Measurements from ENCODE around the gene PARD6G.

Gene PARD6G

DNA sequence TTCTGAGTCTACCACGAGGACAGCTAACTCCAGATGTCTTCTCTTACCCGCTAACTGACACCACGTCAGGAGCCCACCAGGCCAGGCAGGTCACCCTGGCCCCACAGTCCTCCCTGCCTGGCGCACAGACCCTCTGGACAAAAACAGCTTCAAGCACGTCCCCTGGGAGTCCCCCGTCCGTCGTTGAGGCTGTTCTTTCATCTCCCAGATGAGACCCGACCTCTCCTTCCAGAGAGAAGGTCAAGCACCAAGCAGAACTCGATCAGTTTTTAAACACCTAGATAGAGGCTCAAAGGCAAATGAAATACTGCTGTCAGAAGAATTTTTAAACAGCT is 57.8 kb downstream of the PARD6G start:
- no peak for DNase-seq

DNA sequence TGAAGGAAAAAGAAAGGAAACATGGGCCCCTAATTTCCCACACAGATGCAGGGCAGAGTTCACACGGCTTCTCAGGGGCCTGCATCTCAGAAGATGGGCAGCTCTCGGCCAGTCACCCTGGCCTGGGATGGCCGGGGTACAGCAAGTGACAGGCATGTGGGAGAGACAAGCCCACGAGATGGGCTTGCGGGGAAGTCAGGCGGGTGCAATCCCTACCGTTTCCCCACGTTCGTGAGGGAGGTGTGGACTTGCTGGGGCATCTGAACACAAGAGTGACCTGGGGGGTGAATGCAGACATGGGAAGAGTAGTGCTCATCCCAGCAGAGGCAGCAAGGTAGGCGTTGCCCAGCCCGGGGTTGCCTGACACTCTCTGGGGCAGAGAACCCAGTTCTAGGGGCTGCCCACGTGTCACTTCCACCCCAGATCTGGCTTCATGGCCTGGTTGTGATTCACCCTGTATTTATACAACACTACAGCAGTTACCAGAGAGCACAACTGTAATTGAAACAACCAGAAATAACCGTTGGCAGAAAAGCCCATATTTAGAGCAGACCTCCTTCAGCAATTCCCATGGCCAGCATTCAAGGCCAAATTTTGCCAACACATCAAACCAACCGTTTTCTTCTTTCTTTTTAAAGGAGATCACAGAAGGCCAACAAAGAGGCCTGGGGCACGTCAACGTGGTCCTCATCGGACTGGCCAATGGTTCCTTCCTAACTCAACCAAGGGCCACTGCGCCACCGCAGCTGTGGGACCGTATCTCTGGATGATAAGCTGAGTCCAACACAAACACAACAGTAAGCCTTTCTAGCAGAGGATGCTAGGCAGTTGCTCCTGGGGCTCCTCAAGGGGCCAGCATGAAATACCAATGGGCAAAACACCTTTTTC is 58.4 kb downstream of the PARD6G start:
- DNase-seq: no peak

DNA sequence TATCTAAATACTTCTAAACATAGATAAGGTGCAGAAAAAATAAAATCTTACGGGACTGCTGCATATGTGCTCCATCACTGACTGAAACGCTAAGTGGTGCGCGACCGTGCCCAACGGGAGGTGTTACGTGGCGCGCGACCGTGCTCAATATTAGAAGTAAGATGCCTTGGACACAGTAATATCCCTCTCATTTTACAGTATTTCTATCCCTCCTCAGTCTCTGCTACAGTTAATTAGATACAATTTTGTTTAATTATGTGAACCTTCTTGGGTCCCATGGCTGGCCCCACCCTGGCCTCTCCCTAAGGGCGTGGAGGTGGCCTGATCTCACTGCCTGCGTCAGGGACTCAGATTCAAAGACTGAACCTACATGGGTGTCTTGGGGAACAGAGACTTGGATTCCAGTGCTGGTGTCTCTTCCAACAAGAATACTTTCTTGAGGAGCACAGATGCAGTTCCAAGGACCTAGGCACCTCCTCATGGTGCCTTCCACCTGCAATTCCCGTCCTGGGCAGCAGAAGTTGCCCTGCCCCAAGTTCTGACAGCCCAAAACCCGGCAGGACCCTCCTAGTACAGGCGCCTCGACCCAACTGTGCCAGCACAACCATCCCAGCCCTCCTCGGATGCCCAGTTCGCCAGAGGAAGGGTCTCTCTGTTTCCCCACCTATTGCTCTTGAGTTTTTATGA is 59.2 kb downstream of the PARD6G start:
- DNase-seq: no peak

DNA sequence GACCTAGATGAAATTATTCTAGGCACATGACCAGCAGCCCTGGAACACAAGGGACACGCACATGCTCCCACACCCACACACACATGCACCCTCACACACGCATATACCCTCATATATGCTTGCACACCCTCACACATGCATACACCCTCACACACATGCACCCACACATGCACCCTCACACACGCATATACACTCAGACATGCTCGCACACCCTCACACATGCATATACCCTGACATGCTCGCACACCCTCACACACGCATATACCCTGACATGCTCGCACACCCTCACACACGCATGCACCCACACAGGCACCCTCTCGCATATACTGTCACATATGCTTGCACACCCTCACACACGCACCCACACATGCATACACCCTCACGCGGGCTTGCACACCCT is 61.8 kb downstream of the PARD6G start:
- no peak for DNase-seq

DNA sequence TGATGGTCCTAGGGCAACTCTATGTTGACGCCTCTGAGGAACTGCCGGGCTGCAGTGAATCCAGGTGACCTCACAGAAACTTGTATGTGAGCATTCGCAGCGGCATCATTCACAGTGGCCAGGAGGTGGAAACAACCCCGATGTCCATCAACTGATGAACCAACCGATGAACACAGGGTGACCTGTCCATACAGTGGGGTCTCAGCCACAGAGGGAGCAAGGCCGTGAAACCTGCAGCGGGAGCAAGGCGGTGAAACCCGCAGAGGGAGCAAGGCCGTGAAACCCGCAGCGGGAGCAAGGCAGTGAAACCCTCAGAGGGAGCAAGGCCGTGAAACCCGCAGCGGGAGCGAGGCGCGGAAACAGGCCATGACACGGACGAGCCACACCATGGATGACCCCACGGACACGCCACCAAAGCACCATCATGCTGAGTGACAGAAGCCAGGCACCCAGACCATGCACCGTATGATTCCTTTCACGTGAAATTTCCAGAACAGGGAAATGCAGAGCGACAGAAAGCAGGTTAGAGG is 63.0 kb downstream of the PARD6G start:
- DNase-seq: no peak

DNA sequence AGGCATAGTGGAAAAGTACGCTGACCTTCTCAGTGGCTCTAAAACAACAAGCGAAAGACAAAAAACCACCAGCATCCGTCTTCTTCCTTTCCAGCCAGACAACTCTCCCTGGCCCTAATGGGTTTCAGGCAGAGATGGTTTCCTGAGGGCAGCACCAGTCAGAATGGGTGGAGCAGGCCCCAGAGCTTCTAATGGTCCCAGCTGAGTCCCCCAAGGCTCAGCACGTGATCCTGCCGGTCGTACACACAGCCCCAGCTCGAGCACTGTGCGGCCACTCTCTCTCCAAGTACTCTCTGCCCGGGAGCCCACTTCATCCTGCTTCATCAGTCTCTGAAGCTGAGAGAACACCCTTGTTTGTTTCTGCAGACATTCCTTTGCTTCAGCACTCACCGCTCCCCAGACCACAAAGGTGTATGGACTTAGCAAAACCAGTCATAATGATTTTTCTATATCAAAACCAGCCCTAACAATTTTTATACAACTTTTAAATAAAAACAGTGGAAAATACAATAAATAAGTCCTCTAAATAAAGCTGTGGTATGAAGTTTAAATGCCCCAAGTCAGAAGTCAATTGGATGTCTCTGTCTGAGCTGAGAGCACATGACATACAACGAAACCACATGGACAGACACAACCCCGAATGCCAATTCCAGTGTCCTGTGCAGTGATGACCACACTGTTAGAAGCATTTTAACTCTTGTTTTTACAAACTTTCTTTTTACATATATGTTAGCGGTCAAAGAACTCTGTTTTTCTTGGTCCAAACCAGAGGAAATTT is 63.9 kb downstream of the PARD6G start:
- DNase-seq: no peak

DNA sequence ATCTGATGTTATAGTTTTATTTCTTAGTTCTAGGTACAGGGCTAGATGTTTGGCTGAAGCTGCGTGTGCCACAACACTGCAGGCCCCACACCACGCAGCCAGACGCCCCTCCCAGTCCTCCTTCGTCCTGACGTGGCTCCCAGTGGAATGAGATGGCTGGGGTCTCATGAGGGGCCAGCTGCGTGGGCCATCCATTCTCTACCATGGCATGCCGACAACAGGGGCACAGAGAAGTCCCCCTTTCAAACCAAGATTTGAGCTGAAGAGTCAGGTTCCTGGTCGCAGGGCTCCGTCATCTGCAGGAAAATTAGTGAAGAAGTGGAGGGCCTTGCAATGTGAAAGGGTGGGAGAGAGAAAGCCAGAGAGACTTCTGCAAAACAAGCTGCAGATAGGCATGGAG is 64.5 kb downstream of the PARD6G start:
- DNase-seq: no peak

DNA sequence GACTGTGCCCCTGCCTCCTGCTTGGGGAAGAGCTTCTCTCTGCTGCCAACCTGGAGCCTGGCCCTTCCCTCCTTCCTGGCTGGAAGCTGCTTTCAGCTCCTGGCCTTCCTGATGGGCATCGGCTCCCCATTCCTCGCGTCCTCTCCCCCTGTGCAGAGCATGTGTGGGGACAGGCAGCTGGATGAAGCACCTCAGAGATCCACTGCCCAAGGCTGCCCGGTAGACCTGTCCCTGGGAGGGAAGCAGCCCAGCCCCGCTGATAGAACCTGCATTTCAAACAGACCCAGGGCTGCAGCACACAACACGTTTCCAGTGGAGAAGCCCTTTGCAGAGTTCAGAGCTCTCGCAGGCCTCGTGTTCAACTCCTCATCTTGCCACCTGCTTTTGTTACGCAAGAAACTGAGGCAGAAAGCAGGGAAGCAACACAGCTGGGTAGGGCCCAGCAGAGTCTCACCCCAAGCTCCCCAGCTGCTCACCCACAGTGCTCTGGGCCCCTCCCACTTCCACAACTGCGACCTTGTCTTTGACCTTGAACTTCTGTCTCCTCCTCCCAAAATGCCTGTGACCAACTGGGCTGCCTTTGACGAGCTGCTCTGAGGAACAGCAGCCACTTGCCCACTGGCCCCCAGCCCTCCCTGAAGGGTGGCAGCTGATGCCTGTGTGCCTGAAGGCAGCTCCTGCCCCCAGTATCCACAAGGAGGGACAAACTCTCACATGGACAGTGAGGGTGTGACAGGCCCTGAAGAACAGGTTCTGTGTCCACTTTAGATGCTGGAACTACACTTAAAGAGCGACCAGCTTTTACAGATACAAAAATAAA is 65.5 kb downstream of the PARD6G start:
- peak; percentile 53 for DNase-seq

DNA sequence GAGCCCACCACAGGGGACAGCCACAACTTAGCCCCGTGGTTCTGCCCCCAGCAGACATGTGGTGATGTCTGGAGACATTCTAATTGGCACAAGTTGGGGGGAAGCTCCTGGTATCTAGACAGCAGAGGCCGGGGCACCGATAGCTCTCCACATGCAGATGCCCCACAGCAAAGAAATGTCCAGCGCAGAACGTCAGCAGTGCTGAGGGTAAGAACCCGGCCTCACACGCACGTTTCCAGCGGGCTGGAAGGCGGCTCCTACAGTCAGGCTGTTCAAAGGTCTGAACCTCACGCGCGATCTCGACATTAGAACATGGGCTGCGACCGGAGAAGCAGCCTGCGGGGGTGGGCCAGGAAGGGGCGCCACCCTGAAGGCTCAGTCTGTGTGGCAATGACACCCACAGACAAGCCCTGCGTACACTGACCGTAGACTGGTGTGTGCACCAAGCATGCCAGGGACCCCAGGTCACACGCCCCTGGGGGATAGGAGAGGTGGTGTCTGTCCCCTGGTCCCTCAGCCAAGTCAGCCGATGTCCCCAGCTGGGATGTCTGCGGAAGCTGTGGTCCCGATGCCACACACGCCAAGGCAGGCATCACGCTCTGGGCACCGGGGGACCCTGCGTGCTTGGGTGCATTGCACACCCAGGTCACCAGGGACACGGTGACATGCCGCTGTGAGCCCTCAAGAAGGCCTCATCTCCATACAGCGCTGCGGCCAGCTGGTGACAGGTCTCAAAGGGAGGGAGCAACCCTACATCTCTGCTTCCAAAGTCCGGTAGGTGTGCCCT is 66.3 kb downstream of the PARD6G start:
- no peak for DNase-seq

DNA sequence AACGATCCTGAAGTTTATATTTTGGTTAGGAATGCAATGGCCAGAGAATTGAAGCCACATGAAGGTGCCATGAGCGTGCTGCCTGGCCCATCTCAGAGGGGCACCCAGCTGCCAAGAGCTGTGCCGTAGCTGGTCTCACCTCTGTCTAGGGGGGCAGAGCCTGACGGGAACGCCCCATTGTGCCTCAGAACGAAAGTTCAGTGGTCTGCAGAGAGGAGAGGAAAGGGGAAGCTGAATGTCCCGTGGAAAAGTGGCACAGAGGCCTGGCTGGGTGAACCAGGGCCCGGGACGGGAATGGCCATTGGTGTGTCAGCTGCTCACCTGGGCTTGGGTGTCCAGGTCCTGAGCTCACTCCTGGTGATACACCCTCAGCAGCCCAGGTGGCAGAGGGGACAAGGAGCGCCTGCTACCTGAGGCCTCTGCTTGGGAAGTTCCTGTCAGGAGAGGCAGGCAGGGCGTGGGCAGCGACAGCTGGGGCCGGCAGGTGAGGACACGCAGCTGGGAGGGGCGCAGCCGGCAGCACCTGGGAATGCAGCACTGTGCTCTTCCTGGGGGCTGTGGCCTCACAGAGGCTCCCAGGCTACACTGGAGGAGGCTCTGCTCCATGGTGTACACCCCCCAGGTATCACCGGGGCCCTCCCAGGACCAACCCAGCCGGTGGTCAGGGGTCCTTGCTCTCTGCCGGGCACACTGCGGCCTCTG is 67.3 kb downstream of the PARD6G start:
- DNase-seq: peak; percentile 90

DNA sequence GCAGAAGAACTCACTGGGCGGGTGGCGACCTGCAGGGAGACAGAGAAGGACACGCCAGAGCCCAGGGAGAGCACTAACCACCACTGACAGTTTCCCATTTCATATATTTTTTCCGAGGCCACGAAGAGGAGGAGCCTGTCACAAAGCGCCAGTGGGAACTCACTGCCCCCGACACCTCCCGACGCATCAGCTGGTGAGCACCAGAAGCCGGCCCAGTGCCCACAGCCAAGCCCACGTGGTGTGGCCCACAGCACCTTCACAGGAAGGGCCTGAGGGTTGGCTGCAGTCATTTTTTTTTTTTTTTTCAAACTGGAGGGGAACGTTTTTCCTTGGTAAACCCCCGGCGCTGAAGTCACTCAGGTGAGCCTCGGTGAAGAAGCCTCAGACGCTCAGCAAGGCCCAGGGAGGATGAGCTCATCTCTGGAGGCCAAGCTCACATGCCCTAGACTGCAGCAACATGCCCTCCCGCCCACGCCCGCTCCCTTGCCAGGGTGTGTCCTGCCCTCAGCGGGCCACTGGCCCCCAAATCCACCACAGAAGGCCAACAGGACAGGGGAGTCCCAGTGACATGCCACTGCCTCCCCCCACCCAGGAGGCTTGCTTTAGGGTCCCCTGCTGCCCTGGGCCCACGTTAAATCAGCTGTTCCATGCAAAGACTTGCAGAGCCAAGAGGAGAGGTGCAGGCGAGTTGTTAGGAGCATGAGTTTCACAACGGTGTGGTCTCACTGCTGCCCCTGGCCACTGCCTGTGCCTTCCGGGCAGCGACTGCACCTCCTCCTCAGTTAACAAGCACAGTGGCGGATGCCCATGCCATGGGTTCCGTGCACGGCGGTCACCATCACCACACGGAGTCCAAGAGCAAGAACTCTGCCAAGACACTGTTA is 68.1 kb downstream of the PARD6G start:
- DNase-seq: no peak

DNA sequence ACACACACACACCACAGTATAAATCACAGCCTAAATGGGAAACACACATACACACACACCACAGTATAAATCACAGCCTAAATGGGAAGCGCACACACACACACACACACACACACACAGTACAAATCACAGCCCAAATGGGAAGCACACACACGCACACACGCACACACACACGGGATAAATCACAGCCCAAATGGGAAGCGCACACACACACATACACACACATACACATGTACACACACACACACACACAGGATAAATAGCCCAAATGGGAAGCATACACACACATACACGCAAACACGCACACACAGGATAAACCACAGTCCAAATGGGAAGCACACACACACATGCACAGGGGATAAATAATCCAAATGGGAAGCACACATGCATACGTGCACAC is 70.2 kb downstream of the PARD6G start:
- no peak for DNase-seq

DNA sequence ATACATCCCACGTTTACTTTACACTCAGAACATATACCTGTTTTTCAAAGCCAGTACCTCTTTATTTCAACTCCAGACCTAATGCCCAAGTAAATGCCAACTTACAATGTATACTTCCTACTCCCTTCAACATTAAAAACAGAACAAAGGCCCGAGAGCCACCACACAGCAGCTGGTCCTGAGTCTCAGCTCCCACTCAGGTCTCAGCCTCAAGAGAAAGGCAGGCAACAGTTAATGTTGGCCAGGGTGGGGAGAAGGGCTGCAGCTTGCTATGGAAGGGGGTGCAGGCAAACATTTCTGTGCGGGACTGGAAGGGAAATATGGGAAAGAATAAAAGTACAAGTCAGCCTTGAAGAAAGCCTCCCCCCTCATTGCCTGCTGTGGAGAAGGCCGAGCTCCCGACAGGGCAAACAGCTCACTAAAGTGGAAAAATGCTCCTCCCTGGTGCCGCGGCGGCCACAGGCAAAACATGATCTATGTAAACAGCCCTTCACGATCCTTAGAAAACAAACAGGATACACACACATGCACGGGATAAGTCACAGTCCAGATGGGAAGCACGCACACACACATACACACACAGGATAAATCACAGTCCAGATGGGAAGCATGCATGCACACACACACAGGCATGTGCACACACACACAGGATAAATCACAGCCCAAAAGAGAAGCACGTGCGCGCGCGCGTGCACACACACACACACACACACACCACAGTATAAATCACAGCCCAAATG is 70.8 kb downstream of the PARD6G start:
- peak; percentile 83 for DNase-seq

DNA sequence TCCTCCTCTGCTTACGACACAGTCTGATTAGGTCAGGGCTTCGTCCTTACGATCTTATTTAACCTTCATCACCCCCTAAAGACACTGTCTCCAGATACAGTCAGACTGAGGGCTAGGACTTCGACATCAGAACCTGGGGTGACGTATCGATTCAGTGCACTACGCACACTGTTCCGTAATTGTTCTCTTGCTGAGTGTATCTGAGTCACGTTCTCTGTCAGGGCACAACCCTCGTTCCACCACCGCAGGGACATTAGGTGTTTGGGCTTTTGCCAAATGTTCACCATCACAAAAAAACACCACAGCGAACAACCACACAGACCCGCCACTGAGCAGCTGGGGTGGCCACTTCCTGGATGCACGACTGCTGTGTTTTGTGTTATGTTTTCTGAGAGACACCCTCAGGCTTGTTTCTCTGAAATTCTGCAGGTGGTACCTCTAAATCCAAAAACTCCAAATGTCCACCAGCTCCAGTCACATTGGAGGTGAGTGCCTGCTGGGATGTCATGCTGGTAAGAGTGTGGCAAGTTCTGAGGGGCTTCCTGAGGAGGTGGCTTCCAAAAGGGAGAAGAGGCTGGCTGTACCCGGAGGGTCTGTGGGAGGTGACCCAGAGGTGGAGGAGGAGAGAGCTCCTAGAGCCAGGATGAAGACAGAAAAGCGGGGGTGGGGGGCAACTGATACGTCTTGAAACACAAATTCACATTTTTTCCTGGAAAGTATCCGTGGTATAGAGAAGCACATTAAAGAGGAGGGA is 71.7 kb downstream of the PARD6G start:
- DNase-seq: no peak

DNA sequence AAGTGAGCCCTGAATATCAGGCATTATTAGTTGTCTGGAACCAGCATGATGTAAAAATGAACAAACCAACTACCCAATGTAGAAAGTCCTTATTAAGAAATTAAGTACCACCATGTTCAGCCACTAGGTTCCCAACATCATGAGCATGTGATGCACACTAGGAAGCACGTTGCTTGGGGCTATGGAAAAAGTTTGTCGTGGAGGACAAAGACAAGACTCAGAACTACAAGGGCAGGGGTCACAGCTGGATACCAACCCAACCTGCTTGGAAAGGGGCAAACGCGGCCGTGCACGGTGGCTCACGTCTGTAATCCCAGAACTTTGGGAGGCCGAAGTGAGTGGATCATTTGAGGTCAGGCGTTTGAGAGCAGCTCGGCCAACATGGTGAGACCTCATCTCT is 74.3 kb downstream of the PARD6G start:
- no peak for DNase-seq

DNA sequence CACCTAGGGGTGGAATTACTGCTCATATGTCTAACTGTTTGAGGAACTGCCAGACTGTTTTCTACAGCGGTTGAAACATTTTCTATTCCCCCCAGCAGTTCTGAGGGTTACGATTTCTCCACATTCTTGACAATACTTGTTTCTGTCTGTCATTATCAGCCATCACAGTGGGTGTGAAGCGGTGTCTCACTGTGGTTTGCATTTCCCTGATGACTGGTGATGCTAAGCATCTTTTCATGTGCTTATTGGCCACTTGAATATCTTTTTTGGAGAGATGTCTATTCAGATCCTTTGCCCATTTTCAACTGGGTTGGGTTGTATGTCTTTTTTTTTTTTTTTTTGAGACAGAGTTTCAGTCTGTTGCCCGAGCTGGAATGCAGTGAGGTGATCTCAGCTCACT is 75.3 kb downstream of the PARD6G start:
- no peak for DNase-seq

DNA sequence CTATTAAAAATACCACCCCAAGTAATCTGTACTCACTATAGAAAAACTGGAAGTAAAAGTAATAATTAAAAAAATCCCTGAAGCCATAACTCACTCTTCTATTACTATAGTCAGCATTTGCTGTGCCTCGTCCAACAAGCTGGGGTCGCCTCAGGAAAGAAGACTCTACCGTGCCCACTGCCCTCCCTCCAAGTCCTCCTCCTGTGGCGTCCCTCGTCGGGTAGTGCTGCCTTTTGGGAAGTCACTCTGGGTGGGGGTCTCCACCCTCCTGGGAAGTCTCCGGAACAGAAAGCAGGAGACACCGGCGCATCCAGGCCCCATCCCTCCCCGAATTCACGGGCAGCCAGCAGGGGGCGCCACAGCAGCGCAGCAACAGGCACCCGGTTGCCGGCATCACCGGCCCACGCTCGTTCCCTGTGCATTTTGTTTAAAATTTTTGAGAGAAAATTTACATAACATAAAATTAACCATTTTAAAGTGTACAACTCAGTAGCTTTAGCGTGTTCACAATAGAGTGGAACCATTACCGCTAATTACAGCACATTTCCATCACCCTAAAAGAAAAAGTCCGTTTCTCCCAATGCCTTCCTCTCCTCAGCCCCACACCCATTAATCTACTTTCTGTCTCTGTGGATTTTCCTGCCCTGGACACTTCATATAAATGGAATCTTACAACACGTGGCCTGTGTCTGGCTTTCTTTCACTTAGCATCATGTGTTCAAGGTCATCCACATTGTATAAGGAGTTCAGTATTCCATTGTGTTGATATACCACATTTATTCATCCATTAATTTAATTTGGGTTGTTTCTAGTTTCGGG is 76.1 kb downstream of the PARD6G start:
- peak; percentile 63 for DNase-seq

Data from DMS53 (cell line).